HFF-Myc (cell line): ENCODE data around the gene MGAT5.

Source experiments
- DNase-seq: peaks from one replicate; pipeline ENCODE4 v3.0.0-alpha.2; 2011; ENCODE audit warnings: low read depth; ENCODE audit errors: extremely low read depth
- H3K4me3 ChIP-seq: replicated peaks from 2 replicates; pipeline ENCODE4 v1.5.1; 2011; ENCODE audit warnings: low read depth, mild to moderate bottlenecking, control low read depth, low read length
- TF ChIP-seq, protein P1 (sequence below): IDR thresholded peaks from 2 replicates; pipeline ENCODE4 v1.5.1; 2012; ENCODE audit warnings: mild to moderate bottlenecking, low read depth, low read length, control low read depth; ENCODE audit errors: missing control alignments

Gene MGAT5

DNA sequence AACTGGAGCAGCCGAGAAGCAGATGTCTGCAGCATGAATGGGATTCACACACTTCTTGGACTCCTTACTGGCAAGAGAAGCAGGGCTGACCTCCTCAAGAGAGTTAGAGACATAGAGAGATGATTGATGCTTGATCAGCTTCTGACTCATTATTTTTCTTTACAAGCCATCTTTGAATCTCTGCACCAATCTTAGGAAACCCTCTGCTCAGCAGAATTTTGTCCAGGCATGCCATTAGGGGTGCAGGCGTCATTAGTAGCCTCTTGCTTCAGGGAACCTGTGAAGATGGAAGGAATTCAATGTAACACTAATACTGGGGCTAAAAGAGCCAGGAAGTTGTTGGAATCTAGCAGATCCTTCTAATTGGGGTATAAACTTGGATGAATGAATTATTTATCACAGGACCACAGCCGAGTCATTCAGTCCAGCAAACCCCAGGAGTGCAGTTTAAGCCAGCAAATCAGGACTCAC lies 151.8 kb downstream of the MGAT5 start:
- TF ChIP-seq, protein P1, sequence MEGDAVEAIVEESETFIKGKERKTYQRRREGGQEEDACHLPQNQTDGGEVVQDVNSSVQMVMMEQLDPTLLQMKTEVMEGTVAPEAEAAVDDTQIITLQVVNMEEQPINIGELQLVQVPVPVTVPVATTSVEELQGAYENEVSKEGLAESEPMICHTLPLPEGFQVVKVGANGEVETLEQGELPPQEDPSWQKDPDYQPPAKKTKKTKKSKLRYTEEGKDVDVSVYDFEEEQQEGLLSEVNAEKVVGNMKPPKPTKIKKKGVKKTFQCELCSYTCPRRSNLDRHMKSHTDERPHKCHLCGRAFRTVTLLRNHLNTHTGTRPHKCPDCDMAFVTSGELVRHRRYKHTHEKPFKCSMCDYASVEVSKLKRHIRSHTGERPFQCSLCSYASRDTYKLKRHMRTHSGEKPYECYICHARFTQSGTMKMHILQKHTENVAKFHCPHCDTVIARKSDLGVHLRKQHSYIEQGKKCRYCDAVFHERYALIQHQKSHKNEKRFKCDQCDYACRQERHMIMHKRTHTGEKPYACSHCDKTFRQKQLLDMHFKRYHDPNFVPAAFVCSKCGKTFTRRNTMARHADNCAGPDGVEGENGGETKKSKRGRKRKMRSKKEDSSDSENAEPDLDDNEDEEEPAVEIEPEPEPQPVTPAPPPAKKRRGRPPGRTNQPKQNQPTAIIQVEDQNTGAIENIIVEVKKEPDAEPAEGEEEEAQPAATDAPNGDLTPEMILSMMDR = no peak
- DNase-seq = no peak
- no peak overlapping the region for H3K4me3 ChIP-seq

DNA sequence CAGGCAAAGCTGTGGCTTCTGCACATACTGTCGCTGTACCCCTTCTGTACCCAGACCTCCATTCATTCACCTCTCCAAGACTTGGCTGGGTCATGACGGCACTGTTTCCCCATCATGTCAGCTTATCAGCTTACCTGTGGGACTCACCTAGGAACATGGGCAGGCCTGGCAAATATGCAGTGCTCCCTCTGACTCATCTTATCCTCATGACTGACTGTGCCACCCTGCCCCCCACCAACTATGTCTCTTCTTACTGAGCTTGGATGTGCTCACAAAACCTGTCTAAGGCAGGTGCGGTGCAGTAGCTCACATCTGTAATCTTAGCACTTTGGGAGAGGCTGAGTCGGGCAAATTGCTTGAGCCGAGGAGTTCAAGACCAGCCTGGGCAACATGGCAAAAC lies 152.4 kb downstream of the MGAT5 start:
- TF ChIP-seq, protein P1 = no peak
- H3K4me3 ChIP-seq = no peak overlapping the region
- DNase-seq = no peak

DNA sequence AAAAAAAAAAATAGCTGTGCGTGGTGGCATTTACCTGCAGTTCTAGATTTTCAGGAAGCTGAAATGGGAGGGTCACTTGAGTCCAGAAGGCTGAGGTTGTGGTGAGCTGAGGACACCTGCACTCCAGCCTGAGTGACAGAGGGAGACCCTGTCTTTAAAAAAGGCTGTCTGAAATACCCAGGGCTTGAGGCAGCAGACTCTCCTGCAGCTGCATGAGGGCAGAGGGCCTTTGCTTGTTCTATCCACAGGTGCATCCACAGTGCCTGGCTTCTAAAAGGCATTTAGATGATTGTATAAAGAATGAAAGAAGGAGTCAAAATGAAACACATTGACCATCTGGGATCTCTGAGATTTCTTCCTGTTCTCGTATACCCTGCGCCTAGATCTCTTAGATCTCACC lies 152.9 kb downstream of the MGAT5 start:
- no peak overlapping the region for H3K4me3 ChIP-seq
- TF ChIP-seq, protein P1 = no peak
- no peak for DNase-seq

GRCh38 chr2:134407154-134407890 lies 153.4 kb downstream of the MGAT5 start:
- TF ChIP-seq, protein P1 = no peak
- no peak overlapping the region for H3K4me3 ChIP-seq
- DNase-seq = no peak

DNA sequence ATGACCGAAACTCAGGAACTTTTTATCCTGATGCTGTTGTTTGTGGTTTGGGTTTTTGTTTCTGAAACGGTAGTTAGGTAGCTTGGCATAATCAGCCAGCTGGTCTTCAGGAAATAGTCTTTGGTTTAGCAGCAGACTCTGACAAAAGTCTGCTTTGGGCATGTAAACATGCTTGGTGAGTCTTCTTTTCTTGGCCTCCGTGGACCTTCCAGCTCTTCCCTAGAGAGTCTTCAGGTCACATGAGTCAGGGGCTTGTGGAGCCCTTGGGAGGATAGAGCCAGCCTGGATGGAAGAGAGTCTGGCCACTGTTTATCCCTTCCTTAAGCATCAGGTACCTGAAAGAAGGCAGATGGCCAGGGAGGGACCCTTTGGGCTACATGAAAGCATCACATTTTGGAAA lies 154.5 kb downstream of the MGAT5 start:
- TF ChIP-seq, protein P1 = no peak
- DNase-seq = no peak
- no peak overlapping the region for H3K4me3 ChIP-seq

DNA sequence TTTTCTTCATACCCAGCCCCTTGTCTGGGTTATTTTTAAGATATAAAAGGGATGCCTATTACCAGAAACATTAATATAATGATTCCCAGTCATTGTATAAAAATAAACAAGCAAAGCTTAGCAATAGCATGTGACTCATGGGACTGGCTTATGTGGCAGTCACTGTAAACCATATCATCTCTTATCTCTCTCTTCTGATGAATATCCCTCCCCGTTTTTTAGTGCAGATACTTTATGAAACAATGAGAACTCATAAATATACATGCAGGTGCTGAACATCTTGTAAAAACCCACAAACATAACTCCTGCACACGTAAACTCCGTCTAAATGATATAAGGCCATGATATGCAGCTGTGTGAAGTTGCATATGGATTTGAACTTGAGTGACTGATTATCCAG lies 154.9 kb downstream of the MGAT5 start:
- DNase-seq = no peak
- TF ChIP-seq, protein P1 = no peak

GRCh38 chr2:134410006-134410405 lies 156.1 kb downstream of the MGAT5 start:
- DNase-seq = no peak
- TF ChIP-seq, protein P1 = no peak
- no peak overlapping the region for H3K4me3 ChIP-seq

More for the DNA sequence above, 154.9 kb downstream of the MGAT5 start:
- H3K4me3 ChIP-seq = no peak overlapping the region
